K562 (cell line): Measurements from ENCODE around the gene PLEKHA7. TPM values are rescaled to one million over a fixed set of nuclear protein-coding genes. Genes with fewer than 3 reads are reported as not detected.

Experiments
- ARID1B ChIP-seq: fragments of 450-650 bp; IDR thresholded peaks from 2 replicates; pipeline ENCODE4 v1.6.1; 2016; ENCODE audit warnings: antibody characterized with exemption, mild to moderate bottlenecking, inconsistent platforms
- ERF ChIP-seq: fragments of 450-650 bp; formaldehyde crosslinking; IDR thresholded peaks from 2 replicates; pipeline ENCODE4 v1.4.0; 2020; ENCODE audit warnings: mild to moderate bottlenecking, mixed read lengths
- RBM39 ChIP-seq: fragments of 200-400 bp; formaldehyde crosslinking; optimal IDR thresholded peaks from 2 replicates; pipeline ENCODE3; 2018; ENCODE audit warnings: low read depth, low read length
- SMARCA5 ChIP-seq: fragments of 450-650 bp; IDR thresholded peaks from 2 replicates; pipeline ENCODE4 v1.6.1; 2016
- SRSF7 ChIP-seq: fragments of 200-400 bp; formaldehyde crosslinking; optimal IDR thresholded peaks from 2 replicates; pipeline ENCODE3; 2017; ENCODE audit warnings: mild to moderate bottlenecking, low read depth, low read length
- ZNF551 ChIP-seq: fragments of 250-450 bp; sonication (Bioruptor Pico); IDR thresholded peaks from 2 replicates; pipeline ENCODE4 v1.5.0; 2021; ENCODE audit warnings: mild to moderate bottlenecking, moderate library complexity
- polyA plus RNA-seq, 8 experiments: library from polyadenylated mRNA; depleted of rRNA in 4 of 8; stranded (reverse) in 5 of 8; unstranded in 3 of 8; fragments of >200 nt; fragmentation: Nextera tagmentation in 2 of 8; fragmentation: Illumina TruSeq in 1 of 8; extraction: Ambion mirVana in 2 of 8; extraction: Trizol in 1 of 8; gene quantifications; 2 replicates each; pipeline versions ENCODE4 v1.2.1 to v1.2.3, GENCODE V29; 2011 to 2014; ENCODE audit warnings: inconsistent platforms in 1 of 8, missing spikeins in 1 of 8
- total RNA-seq, 7 experiments: library from RNA; depleted of rRNA in 6 of 7; stranded (reverse); fragments of >200 nt in 6 of 7; fragmentation: Illumina TruSeq in 2 of 7; extraction: Trizol in 2 of 7; gene quantifications; 2 replicates each; pipeline versions ENCODE4 v1.2.1 to v1.2.3, GENCODE V29; 2011 to 2021; ENCODE audit warnings: low replicate concordance in 1 of 7
- TF ChIP-seq, protein P1 (sequence below): fragments of 450-650 bp; IDR thresholded peaks from 2 replicates; pipeline ENCODE4 v1.6.1; 2016; ENCODE audit warnings: borderline replicate concordance
- TF ChIP-seq, protein P2 (sequence below): IDR thresholded peaks from 2 replicates; pipeline ENCODE4 v1.6.1; 2011; ENCODE audit not compliant: insufficient read length; ENCODE audit errors: extremely low read depth
- TF ChIP-seq, protein P3 (sequence below): sonication (generic); formaldehyde crosslinking; IDR thresholded peaks from 2 replicates; pipeline ENCODE4 v1.8.1; 2022; ENCODE audit warnings: missing genetic modification reagents
- TF ChIP-seq, protein P4 (sequence below): fragments of 450-650 bp; IDR thresholded peaks from 2 replicates; pipeline ENCODE4 v1.6.1; 2016; ENCODE audit warnings: antibody characterized with exemption

PLEKHA7 gene
- total and polyA plus RNA-seq, 9 of the 15 experiments (the other 6 are each of a cell fraction or from before 2014, with no cell fraction given) = 0.06 to 0.77 (median 0.20) TPM; not detected in 1

DNA sequence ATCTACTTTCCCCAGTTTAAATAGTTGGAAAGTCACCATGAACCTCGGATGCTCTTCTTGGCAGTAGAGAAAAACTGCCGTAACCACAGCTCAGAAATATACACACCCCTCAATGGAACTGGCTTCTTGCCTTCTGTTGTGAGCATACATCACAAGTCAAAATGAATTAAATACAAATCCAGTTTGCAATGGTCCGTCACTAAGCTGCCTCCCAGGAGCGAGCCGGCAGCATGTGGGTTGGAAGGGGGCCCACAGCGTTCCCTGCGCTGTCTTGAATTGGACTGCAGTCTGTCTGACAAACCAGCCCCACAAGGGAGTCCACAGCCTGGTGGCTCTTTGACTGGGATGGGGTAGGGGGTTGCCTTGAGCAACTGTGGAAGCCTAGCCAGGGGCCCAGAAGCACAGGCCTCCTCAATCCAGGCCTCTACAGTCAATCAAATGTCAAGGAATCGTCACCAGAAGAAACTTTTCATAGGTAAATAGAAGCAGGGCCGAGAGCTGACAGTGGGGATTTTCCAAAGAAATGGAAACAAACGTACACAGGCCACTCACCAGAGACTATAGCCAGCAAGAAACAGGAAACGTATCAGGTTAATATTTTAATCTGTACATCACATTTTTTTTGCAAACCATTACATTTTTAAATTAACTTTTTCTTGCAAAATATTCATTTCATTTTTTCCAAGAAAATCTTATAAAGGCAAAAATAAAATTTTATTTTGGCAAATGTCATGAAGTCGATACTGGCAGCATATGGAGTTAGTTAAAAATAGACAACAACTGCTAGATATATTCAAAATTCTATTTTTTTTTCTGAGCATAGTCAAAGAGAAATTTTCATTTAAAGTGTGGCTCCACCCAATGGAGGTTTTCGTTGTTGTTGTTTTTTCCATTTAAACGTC is 237.3 kb downstream of the PLEKHA7 start (continued):
- TF ChIP-seq ZNF551 (CRISPR knock-in tag) (no peak), SRSF7 (no peak), RBM39 (no peak), ARID1B (no peak), SMARCA5 (no peak), ERF (CRISPR knock-in tag) (no peak)
- TF ChIP-seq, protein P1, sequence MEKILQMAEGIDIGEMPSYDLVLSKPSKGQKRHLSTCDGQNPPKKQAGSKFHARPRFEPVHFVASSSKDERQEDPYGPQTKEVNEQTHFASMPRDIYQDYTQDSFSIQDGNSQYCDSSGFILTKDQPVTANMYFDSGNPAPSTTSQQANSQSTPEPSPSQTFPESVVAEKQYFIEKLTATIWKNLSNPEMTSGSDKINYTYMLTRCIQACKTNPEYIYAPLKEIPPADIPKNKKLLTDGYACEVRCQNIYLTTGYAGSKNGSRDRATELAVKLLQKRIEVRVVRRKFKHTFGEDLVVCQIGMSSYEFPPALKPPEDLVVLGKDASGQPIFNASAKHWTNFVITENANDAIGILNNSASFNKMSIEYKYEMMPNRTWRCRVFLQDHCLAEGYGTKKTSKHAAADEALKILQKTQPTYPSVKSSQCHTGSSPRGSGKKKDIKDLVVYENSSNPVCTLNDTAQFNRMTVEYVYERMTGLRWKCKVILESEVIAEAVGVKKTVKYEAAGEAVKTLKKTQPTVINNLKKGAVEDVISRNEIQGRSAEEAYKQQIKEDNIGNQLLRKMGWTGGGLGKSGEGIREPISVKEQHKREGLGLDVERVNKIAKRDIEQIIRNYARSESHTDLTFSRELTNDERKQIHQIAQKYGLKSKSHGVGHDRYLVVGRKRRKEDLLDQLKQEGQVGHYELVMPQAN = no peak
- TF ChIP-seq, protein P2, sequence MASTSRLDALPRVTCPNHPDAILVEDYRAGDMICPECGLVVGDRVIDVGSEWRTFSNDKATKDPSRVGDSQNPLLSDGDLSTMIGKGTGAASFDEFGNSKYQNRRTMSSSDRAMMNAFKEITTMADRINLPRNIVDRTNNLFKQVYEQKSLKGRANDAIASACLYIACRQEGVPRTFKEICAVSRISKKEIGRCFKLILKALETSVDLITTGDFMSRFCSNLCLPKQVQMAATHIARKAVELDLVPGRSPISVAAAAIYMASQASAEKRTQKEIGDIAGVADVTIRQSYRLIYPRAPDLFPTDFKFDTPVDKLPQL = no peak
- TF ChIP-seq, protein P3, sequence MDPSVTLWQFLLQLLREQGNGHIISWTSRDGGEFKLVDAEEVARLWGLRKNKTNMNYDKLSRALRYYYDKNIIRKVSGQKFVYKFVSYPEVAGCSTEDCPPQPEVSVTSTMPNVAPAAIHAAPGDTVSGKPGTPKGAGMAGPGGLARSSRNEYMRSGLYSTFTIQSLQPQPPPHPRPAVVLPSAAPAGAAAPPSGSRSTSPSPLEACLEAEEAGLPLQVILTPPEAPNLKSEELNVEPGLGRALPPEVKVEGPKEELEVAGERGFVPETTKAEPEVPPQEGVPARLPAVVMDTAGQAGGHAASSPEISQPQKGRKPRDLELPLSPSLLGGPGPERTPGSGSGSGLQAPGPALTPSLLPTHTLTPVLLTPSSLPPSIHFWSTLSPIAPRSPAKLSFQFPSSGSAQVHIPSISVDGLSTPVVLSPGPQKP (CRISPR knock-in tag) = no peak
- TF ChIP-seq, protein P4, sequence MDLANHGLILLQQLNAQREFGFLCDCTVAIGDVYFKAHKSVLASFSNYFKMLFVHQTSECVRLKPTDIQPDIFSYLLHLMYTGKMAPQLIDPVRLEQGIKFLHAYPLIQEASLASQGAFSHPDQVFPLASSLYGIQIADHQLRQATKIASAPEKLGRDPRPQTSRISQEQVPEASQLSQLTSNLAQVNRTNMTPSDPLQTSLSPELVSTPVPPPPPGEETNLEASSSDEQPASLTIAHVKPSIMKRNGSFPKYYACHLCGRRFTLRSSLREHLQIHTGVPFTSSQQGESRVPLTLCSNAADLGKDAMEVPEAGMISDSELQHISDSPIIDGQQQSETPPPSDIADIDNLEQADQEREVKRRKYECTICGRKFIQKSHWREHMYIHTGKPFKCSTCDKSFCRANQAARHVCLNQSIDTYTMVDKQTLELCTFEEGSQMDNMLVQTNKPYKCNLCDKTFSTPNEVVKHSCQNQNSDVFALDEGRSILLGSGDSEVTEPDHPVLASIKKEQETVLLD = no peak
